Stomach (tissue), 4 donors: ENCODE measurements around the gene GLRB.

Experiments
- EP300 ChIP-seq: sonication (generic); formaldehyde crosslinking; IDR thresholded peaks from one replicate; pipeline ENCODE4 v1.6.1; 2017; ENCODE audit warnings: antibody characterized with exemption
- POLR2A ChIP-seq, 4 donors: fragments of 450-650 bp; IDR thresholded peaks; one replicate each; pipeline ENCODE4 v1.6.1; 2016; ENCODE audit warnings: antibody characterized with exemption in 4 of 4, control low read depth in 2 of 4, mild to moderate bottlenecking in 1 of 4, moderate library complexity in 1 of 4
- TF ChIP-seq, protein P1 (sequence below), 7 experiments: fragments of 450-650 bp in 4 of 7; fragments of 200-600 bp in 3 of 7; sonication (generic) in 3 of 7; IDR thresholded peaks; one replicate each; pipeline ENCODE4 v1.5.1; 2016 to 2019; ENCODE audit warnings: antibody characterized with exemption in 7 of 7, control low read depth in 2 of 7, mild to moderate bottlenecking in 1 of 7

DNA sequence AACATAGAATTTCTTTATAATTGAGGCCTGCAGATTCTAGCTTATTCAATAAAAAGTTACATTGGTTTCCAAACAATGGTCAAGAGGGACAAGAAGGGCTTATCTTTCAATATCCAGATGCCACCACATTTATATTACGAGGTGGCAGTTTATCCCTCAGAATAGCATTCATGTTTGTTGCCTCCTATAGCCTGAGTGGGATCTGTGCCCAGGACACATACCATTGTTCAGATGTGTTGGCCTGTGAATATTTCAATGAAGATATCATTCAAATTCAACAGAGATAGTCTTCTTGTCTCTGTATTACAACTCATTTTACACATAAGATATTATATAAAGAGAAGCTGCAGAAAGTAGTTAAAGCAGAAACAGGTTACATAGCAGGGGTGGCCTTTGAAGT, 20.5 kb downstream of the GLRB start:
- TF ChIP-seq, protein P1, sequence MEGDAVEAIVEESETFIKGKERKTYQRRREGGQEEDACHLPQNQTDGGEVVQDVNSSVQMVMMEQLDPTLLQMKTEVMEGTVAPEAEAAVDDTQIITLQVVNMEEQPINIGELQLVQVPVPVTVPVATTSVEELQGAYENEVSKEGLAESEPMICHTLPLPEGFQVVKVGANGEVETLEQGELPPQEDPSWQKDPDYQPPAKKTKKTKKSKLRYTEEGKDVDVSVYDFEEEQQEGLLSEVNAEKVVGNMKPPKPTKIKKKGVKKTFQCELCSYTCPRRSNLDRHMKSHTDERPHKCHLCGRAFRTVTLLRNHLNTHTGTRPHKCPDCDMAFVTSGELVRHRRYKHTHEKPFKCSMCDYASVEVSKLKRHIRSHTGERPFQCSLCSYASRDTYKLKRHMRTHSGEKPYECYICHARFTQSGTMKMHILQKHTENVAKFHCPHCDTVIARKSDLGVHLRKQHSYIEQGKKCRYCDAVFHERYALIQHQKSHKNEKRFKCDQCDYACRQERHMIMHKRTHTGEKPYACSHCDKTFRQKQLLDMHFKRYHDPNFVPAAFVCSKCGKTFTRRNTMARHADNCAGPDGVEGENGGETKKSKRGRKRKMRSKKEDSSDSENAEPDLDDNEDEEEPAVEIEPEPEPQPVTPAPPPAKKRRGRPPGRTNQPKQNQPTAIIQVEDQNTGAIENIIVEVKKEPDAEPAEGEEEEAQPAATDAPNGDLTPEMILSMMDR (IDR thresholded peaks at IDR 0.05): no peak
- no peak for TF ChIP-seq POLR2A (IDR thresholded peaks at IDR 0.05)
- no peak for TF ChIP-seq EP300
